Amniotic stem cell (primary cell): ENCODE data around the gene C1orf21.

Source experiments
- DNase-seq: peaks from one replicate; lab custom pipeline; 2025; lab: John Stamatoyannopoulos, UW

C1orf21 gene

GRCh38 chr1:184447651-184448185, 60.9 kb downstream of the C1orf21 start:
- DNase-seq, result no peak

DNA sequence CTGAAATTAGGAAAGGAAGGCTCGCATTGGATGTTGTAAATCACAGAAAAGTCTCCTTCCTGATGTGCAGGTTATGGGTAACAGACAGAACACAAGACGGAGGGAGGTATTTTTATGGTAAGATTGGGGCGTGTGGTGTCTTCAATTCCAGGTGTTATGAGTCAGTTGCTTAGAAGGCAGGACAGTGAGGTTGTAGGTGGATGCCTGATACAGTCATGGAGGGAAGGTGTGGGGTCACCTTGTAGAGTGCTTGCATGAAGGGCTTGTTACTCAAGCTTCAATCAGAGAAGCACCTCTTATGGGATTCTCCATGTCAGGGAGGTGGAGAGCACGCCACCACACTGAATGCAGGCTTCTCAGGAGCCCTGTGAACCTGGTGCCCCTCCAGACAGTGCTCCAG, 63.1 kb downstream of the C1orf21 start:
- no peak for DNase-seq

DNA sequence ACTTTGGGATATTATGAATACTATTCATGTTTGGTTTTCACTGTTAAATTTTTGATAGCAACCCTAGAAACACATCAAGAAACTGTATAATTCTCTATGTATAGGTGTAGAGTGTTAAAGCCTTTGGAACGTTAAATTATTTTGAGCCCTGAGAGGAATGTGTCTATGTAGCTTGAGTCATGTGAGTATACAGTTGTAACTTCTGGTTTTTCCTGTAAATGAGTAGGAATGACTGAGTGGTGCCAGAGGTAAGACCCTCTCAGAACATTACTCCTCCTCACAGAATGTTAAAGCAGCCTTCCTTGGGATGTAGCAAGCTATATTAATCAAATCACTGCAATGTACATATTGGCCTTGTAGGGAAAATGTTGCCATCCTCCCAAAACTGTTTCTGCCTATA, 69.0 kb downstream of the C1orf21 start:
- DNase-seq, result no peak

- DNase-seq, result no peak
Measured at GRCh38 chr1:184456189-184456588, 69.4 kb downstream of the C1orf21 start.

GRCh38 chr1:184457500-184457899, 70.7 kb downstream of the C1orf21 start:
- no peak for DNase-seq

DNA sequence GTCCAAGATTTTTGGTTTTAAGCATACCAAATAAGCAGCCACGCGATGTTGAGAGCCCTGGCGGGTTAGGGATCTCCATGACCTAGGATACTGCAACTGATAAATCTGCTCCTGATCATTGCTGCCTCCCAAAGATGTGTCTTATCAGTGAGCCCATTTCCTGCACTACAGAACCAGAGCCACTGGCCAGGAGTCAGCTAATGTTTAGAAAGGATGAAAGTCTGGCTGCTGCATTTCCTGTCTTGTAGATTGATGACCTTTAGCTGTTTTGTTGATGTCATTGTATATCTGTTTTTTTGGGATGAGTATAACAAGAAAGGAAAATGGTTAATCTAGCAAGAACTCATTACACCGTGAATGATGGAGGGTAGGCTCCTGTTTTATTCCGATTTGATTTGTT, 74.5 kb downstream of the C1orf21 start:
- no peak for DNase-seq

DNA sequence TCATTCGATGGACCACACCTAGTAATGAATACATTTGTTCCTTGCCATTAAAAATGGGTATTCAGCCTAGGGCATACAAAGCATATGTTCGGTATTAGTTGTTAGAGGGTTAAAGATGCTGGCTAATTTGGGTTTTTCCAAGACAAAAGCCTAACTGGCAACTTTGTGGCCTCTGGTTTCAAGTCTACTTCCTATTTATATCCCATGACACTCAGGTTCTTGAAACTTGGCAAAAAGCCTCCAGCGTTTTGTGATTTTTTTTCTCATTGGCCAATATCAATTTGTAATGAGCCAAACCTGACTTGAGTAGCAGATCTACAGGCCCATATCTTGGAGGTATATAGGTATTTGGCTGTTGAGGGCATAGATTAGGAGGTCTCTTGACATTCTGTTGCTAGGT, 75.3 kb downstream of the C1orf21 start:
- DNase-seq, result no peak

DNA sequence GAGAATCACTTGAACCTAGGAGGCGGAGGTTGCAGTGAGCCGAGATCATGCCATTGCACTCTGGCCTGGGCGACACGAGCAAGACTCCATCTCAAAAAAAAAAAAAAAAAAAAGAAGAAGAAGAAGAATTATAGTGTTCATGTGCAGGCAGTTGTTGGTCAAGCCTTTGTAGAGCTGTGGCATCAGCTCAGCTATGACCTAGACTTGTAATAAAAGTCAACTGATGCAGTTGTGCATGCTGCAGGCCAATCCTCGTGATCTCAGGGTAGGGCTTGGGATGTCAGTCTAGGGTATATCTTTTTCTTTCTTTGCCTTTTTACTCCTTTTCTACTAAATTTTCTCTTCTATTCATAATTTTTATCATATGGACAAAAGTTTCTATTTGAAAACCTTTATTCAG, 76.2 kb downstream of the C1orf21 start:
- DNase-seq, result no peak

GRCh38 chr1:184463680-184464079, 76.9 kb downstream of the C1orf21 start:
- no peak for DNase-seq

DNA sequence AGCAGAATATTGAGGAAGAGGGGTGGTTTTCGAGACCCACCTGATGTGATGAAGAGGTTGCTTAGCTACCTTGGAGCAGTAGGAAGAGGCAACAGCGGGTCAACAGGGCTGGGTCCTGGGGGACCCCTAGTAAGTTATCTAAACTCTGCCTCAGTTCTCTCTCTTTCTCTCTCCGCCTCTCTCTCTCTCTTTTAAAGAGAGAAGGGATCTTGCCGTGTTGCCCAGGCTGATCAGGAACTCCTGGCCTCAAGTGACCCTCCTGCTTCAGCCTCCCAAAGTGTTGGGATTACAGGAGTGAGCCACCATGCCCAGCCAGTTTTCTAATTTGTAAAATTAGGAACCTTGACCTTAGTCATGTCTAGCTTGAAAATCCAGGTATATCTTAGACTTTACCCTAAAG, 77.9 kb downstream of the C1orf21 start:
- DNase-seq, result no peak

GRCh38 chr1:184465489-184466146, 78.8 kb downstream of the C1orf21 start:
- no peak for DNase-seq

- DNase-seq, result no peak
Measured at GRCh38 chr1:184467295-184467694, 80.5 kb downstream of the C1orf21 start.

GRCh38 chr1:184469396-184469795, 82.6 kb downstream of the C1orf21 start:
- DNase-seq, result no peak

DNA sequence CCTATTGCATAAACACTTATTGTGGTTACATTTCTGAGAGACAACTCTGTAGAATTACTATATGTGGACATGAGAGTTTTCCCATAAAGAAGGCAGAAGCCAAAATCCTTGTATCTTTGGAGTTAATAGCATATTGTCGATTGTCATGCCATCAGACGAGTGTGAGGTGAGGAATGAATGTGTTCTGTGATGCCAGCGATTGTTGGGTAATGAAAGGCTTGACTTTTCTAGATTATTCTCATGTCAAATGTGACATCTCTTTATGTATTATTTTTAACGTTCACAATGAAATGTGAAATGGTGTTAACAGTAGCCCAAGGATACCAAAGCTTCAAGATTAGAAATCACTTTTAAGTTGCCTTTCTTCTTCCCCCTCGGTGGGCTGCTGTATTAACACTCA, 84.9 kb downstream of the C1orf21 start:
- no peak for DNase-seq

DNA sequence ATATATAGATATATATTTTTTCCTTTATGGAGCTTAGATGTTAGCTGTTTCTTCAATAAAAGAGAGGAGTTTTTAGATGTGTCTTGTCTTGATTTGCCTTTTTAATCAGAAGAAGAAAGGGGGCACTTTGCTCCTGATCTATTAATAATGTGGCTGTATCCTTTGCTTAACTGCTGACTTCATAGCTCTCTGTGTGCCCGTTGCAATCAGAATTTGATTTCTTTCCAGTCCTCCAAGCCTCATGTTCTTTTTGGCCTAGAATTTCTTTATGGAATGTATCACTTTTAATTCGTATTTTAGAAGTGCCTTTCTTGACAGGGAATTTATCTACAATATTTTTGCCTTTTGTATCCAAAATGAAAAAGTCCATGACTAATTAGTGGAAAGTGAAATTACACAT, 85.3 kb downstream of the C1orf21 start:
- no peak for DNase-seq

DNA sequence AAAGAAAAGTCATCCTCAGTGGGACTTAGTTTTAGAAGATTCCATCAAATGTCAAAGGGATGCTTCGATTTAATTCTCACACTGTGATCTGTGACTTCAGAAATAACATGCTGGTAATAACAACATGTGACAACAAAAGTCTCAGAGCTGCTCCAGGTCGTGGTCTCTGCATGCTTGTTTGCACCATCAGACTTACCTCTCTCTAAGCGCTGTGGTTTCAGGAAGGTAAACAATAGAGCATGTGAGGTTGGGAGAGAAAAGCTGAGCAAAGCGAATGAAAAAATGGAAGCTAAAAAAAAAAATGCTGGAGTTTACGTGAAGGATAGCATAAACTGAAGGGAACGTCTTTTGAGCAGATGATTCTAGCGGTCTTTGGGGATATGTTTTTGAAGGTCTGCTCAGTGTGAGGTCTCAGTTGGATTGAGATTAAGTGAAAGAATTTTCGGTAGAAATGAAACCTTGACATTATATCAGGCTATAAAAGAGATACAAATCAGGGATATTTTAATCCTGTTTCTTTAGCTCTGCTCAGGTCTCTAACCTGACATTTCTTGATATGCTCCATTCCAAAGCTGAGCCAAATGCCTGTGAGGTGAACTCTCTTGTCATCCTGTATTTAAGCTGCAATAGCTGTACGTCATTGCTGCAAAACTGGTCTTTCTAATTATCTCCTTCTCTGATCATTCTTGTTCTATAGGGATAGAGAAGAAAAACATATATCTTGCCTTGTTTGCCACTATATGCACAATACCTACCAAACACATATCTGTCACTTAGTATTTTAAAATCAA, 86.5 kb downstream of the C1orf21 start:
- no peak for DNase-seq

- DNase-seq, result no peak
Measured at GRCh38 chr1:184476187-184476586, 89.4 kb downstream of the C1orf21 start.

DNA sequence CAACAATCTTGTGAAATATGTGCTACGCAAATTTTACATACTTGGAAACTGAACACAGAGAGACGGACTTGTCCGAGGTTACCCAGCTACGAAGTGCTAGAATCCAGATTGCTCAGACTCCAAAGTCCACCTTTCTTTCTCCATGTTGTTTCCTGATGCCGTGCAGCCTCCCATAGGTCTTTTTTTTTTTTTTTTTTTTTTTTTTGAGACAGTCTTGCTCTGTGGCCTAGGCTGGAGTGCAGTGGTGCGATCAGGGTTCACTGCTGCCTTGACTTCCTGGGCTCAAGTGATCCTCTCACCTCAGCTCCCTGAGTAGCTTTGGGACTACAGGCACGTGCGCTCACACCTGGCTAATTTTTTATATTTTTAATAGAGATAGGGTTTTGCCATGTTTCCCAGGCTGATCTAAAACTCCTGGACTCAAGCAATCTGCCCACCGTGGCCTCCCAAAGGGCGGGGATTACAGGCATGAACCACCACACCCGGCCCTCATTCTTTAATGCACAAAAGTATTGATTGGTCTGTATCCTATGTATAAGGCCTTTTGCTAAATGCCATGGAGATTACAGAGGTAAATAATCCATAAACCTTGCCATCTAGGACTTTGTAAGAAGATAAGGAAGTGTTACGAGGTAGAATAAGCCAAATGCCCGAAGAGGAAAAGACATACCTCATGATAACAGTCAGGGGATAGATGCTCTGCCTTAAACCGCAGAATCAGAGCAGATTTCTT, 92.8 kb downstream of the C1orf21 start:
- DNase-seq, result no peak

DNA sequence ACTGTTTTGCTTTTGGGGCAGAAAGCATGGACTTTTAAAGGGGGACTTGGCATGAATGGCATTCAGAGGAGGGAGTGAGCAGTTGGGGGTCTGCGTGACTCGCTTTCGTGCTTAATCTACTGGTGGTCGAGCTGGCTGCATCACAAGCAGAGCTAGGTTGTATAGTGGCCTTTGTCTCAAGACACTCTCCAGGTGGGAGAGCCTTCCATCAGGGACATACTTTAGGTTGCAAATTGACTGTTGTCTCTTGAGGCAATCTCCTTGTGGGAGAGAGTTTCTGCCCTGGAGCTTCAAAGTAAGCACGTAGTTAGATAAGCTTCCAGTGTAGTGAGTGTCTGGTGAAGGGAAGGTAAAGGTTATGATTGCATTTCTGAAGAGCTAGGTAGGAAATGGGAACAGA, 93.9 kb downstream of the C1orf21 start:
- no peak for DNase-seq

- DNase-seq, result no peak
Measured at GRCh38 chr1:184482136-184482535, 95.3 kb downstream of the C1orf21 start.

DNA sequence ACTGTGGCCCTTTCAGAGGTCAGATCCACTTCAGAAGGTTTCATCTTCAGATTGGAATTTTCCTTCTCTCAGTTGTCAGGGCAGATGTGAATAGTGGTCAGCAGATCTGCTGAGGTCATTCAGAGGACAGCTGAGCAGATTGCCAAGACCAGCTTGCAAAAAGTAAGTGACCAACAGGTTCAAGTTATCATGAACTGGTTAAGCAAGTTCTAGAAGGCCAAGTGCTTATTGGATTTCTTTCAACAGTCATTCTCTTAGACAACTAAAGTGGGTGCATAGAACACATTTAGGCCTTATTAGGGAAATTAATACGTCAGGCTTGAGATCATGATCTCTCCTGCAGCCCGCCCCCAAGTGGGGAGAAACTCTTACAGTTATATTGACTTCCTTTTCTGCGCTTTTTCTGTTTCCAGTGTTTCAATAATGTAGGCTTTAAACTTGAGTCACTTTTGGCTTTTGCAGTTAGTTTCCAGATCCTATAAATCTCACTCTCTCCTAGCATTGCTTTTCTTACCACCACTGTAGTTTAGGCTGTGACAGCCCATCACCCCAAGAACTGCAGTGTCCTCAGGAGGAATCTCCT, 96.4 kb downstream of the C1orf21 start:
- no peak for DNase-seq
